HepG2 (cell line): Measurements from ENCODE around the gene KCTD13. TPM values are rescaled to one million over a fixed set of nuclear protein-coding genes. Genes with fewer than 3 reads are reported as not detected.

Experiments
- KDM5B ChIP-seq: sonication (generic); formaldehyde crosslinking; IDR thresholded peaks from 2 replicates; pipeline ENCODE4 v1.4.0; 2020; ENCODE audit warnings: missing genetic modification reagents, mild to moderate bottlenecking, borderline replicate concordance
- MAX ChIP-seq: IDR thresholded peaks from 2 replicates; pipeline ENCODE4 v1.6.1; 2012; ENCODE audit warnings: inconsistent platforms
- MIER2 ChIP-seq: IDR thresholded peaks from 2 replicates; pipeline ENCODE4 v1.6.1; 2016; ENCODE audit warnings: missing biosample characterization, missing genetic modification reagents
- PITX1 ChIP-seq: sonication (generic); formaldehyde crosslinking; IDR thresholded peaks from 2 replicates; pipeline ENCODE4 v1.5.1; 2020; ENCODE audit warnings: mild to moderate bottlenecking, missing genetic modification reagents
- PRDM15 ChIP-seq: sonication (generic); formaldehyde crosslinking; IDR thresholded peaks from 2 replicates; pipeline ENCODE4 v1.4.0; 2020; ENCODE audit warnings: missing genetic modification reagents
- REST ChIP-seq, 2 experiments: IDR thresholded peaks; 2 replicates each; pipeline ENCODE4 v1.6.1; 2011 to 2012; ENCODE audit warnings: low read length in 2 of 2, borderline replicate concordance in 1 of 2, low read depth in 1 of 2, mild to moderate bottlenecking in 1 of 2, moderate library complexity in 1 of 2
- SAP130 ChIP-seq: IDR thresholded peaks from 2 replicates; pipeline ENCODE4 v1.6.1; 2016; ENCODE audit warnings: low read depth
- TP53 ChIP-seq: sonication (generic); formaldehyde crosslinking; conservative IDR thresholded peaks from 2 replicates; pipeline ENCODE4 v1.4.0; 2020; ENCODE audit warnings: missing genetic modification reagents
- ZBTB20 ChIP-seq: sonication (generic); formaldehyde crosslinking; IDR thresholded peaks from 2 replicates; pipeline ENCODE4 v1.8.1; 2023; ENCODE audit warnings: missing genetic modification reagents, low read depth, mild to moderate bottlenecking, borderline replicate concordance
- ZHX1 ChIP-seq: sonication (generic); formaldehyde crosslinking; IDR thresholded peaks from 2 replicates; pipeline ENCODE4 v1.8.1; 2022; ENCODE audit warnings: low read depth, mild to moderate bottlenecking, missing genetic modification reagents
- ZNF296 ChIP-seq: sonication (generic); formaldehyde crosslinking; conservative IDR thresholded peaks from 2 replicates; pipeline ENCODE4 v1.5.0; 2020; ENCODE audit warnings: mild to moderate bottlenecking, missing genetic modification reagents
- ZNF510 ChIP-seq: sonication (generic); formaldehyde crosslinking; IDR thresholded peaks from 2 replicates; pipeline ENCODE4 v1.4.0; 2020; ENCODE audit warnings: low read depth, mild to moderate bottlenecking, missing genetic modification reagents
- ZNF543 ChIP-seq: sonication (generic); formaldehyde crosslinking; IDR thresholded peaks from 2 replicates; pipeline ENCODE4 v1.4.0; 2020; ENCODE audit warnings: mild to moderate bottlenecking, missing genetic modification reagents
- ZNF552 ChIP-seq: sonication (generic); formaldehyde crosslinking; IDR thresholded peaks from 2 replicates; pipeline ENCODE4 v1.9.0; 2022; ENCODE audit warnings: missing genetic modification reagents, mild to moderate bottlenecking, borderline replicate concordance
- ZNF740 ChIP-seq: sonication (generic); formaldehyde crosslinking; IDR thresholded peaks from 2 replicates; pipeline ENCODE4 v1.4.0; 2020; ENCODE audit warnings: missing genetic modification reagents
- ZNF776 ChIP-seq: sonication (generic); formaldehyde crosslinking; IDR thresholded peaks from 2 replicates; pipeline ENCODE4 v1.4.0; 2020; ENCODE audit warnings: mild to moderate bottlenecking, missing genetic modification reagents
- polyA plus RNA-seq, 8 experiments: library from polyadenylated mRNA; depleted of rRNA in 3 of 8; stranded (reverse) in 7 of 8; unstranded in 1 of 8; fragments of >200 nt; fragmentation: Illumina TruSeq in 4 of 8; extraction: Trizol in 4 of 8; gene quantifications; 2 replicates each; pipeline versions ENCODE4 v1.2.1 to v1.2.3, GENCODE V29; 2011 to 2016; ENCODE audit warnings: low read depth in 4 of 8, missing spikeins in 1 of 8, mixed read lengths in 1 of 8; ENCODE audit not compliant: insufficient read depth in 1 of 8
- total RNA-seq, 5 experiments: library from RNA; depleted of rRNA; stranded (reverse); fragments of >200 nt; fragmentation: Illumina TruSeq; extraction: Trizol; gene quantifications; 2 replicates each; pipeline ENCODE4 v1.2.3, GENCODE V29; 2016; ENCODE audit warnings: low read depth in 1 of 5

Gene KCTD13
- total and polyA plus RNA-seq, 2 of the 13 experiments (the other 11 are each of a cell fraction or from before 2014, with no cell fraction given): 6.3 to 14.7 TPM

GRCh38 chr16:29898135-29898803 lies 27.8 kb downstream of the KCTD13 start (continued):
- 0 out of 2 replicates have a peak, but pooled peaks have one; percentile 27 for TF ChIP-seq ZHX1
- no peak for TF ChIP-seq ZNF552 (CRISPR knock-in tag)
- TF ChIP-seq PITX1 (CRISPR knock-in tag): 0 out of 2 replicates have a peak, but pooled peaks have one; percentile 36
- 0 out of 2 replicates have a peak, but pooled peaks have one; percentile 24 for TF ChIP-seq ZNF543 (CRISPR knock-in tag)
- TF ChIP-seq ZNF740: peak; percentile 81
- TF ChIP-seq SAP130: 0 out of 2 replicates have a peak, but pooled peaks have one; percentile 16
- TF ChIP-seq KDM5B (CRISPR knock-in tag): no peak
- peak; percentile 35; the same call in 1 of the 2 replicates for TF ChIP-seq ZBTB20 (CRISPR knock-in tag)
- no peak for TF ChIP-seq TP53 (CRISPR knock-in tag)
- TF ChIP-seq MAX: 0 out of 2 replicates have a peak, but pooled peaks have one; percentile 2
- peak; percentile 77 to 93 for TF ChIP-seq REST (IDR thresholded peaks at IDR 0.05; ENCODE audit: borderline replicate concordance in 1 of 2, low read depth in 1 of 2, low read length in 2 of 2)
- peak; percentile 30; the same call in 1 of the 2 replicates for TF ChIP-seq ZNF776 (CRISPR knock-in tag)
- TF ChIP-seq ZNF296 (CRISPR knock-in tag): 0 out of 2 replicates have a peak, but pooled peaks have one; percentile 47
- no peak for TF ChIP-seq PRDM15
- TF ChIP-seq MIER2: peak; percentile 88
- TF ChIP-seq ZNF510 (CRISPR knock-in tag): no peak
